22Rv1 (cell line): ENCODE measurements around the gene ZNF488.

Experiments
- CTCF ChIP-seq: fragments of 450-650 bp; IDR thresholded peaks from 2 replicates; pipeline ENCODE4 v1.5.1; 2017; ENCODE audit warnings: mild to moderate bottlenecking
- ZFX ChIP-seq: fragments of 450-650 bp; IDR thresholded peaks from 2 replicates; pipeline ENCODE4 v1.6.1; 2017; ENCODE audit warnings: antibody characterized with exemption, borderline replicate concordance

GRCh38 chr10:47320812-47321211, 63.3 kb downstream of the ZNF488 start:
- TF ChIP-seq CTCF (no peak), ZFX (no peak)
